Stimulated activated CD8-positive, alpha-beta memory T cell treated with anti-CD3 and anti-CD28 coated beads, Interleukin-12 subunit alpha, Interleukin-12 subunit beta, amount 100 ng/mL, for 24 hours (primary cell): ENCODE data around the gene MSANTD7.

ENCODE experiments used
- DNase-seq: peaks from one replicate; pipeline ENCODE4 v3.0.0-alpha.2; 2020; ENCODE audit errors: extremely low read depth

MSANTD7 gene

DNA sequence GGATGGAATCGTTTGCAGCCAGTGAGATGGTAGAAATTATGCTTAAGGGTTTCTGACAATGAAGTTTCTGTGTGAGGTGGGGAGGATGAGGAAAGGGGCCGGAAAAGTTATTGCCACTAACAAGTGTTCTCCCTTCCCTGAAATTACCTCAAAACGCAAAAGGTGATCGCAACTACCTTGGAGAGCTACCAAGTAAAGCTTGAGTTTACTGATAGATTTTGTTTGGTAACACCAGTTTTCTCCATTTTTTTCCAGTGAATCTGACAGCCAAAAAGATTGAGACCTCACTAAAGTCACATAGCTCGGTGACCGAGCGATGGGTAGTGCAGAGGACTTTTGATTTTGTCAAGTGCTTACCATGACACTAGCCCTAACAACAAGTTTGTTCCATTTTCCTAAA lies 42.1 kb downstream of the MSANTD7 start:
- no peak for DNase-seq

DNA sequence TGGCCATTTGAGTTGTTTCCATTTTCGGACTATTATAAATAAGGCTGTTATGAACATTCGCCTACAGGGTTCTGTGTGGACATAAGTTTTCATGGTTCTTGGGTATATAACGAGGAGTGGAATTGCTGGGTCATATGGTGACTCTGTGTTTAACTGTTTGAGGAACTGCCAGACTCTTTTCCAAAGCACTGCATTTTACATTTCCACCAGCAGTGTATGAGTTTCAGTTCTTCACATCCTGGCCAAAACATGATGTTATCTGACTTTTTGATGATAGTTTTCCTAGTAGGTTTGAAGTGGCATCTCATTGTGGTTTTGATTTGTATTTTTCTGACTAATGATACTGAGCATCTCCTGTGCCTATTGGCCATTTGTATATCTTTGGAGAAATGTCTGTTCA lies 46.0 kb downstream of the MSANTD7 start:
- DNase-seq, result no peak
